ENCODE results near the gene KIFAP3. TPM values are rescaled to one million over a fixed set of nuclear protein-coding genes. Genes with fewer than 3 reads are reported as not detected.
A peak's percentile ranks its signal among the peaks of the same experiment; 100 is the strongest.

KIFAP3 gene
- total RNA-seq, 1 experiment from 2014 or later, result 29.2 TPM

DNA sequence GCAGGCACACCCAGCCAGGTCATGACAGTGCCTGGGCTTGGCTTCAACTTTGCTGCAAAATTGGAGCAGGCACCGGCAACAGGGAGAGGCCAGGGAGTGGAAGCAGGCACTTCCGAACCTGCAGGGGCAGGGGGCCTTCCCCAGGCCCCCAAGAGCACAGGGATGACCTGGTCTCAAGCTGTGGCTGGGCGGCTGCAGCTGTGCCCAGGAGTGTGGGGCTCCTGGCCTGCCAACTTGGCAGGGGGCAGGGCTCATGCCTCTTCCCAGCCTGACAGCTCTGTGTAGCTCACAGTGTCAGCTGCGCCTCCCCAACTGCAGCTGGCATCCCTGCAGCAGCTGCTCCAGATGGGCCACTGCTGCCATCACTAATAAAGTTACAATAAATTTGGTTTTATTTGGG lies 129.3 kb downstream of the KIFAP3 start:
- TF ChIP-seq, protein P1, sequence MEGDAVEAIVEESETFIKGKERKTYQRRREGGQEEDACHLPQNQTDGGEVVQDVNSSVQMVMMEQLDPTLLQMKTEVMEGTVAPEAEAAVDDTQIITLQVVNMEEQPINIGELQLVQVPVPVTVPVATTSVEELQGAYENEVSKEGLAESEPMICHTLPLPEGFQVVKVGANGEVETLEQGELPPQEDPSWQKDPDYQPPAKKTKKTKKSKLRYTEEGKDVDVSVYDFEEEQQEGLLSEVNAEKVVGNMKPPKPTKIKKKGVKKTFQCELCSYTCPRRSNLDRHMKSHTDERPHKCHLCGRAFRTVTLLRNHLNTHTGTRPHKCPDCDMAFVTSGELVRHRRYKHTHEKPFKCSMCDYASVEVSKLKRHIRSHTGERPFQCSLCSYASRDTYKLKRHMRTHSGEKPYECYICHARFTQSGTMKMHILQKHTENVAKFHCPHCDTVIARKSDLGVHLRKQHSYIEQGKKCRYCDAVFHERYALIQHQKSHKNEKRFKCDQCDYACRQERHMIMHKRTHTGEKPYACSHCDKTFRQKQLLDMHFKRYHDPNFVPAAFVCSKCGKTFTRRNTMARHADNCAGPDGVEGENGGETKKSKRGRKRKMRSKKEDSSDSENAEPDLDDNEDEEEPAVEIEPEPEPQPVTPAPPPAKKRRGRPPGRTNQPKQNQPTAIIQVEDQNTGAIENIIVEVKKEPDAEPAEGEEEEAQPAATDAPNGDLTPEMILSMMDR (IDR thresholded peaks at IDR 0.05; ENCODE audit: unreplicated experiment), result no peak
- no peaks in the 10 kb centered on the region for H3K36me3 Mint-ChIP-seq (ENCODE audit: insufficient read depth, unreplicated experiment)
- BruUV-seq (replicated peaks), result no TSS peak
- no peak for DNase-seq (ENCODE audit: unreplicated experiment)
- no peaks in the 10 kb centered on the region for H3K9me3 Mint-ChIP-seq (ENCODE audit: unreplicated experiment)
- H3K4me1 Mint-ChIP-seq (ENCODE audit: insufficient read depth, unreplicated experiment), result peaks cover 14% of the 10 kb centered on the region
- no peaks in the 10 kb centered on the region for H3K27me3 Mint-ChIP-seq (ENCODE audit: insufficient read depth, unreplicated experiment)
- no peak overlapping the region for H3K27ac Mint-ChIP-seq (ENCODE audit: low read depth, unreplicated experiment)
- no peak overlapping the region for H3K4me3 Mint-ChIP-seq (ENCODE audit: unreplicated experiment)
- intact Hi-C loops (cut with micrococcal nuclease), result no loop called here
- CTCF ChIA-PET, result interaction anchor here (1.5 kb wide), 1 partner anchor 10 kb away, joined by 6 read pairs; no protein-coding TSS in a partner anchor
- POLR2A ChIA-PET, result no interaction called here

DNA sequence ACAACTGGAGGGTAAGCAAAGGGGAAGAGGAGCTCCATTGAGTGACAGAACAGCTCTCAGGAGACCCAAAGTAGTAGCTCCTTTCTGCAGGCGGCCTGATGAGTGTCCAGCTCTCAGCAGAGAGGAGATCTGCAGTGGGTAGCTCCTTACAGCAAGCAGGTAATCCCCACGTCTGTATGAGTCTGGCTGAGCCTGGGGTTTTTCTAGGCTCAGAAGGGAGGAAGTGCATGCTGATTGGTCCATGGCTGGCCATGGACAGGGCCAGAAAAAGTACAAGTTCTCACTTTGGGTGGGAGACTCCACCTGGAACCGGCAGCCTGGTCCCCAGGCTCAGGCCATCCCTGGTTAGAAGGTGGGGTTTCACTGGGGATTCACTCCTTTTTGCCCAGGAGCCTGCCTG lies 129.9 kb downstream of the KIFAP3 start:
- Mint-ChIP-seq H3K27ac (ENCODE audit: low read depth, unreplicated experiment) (no peak overlapping the region), H3K36me3 (ENCODE audit: insufficient read depth, unreplicated experiment) (no peaks in the 10 kb centered on the region), H3K27me3 (ENCODE audit: insufficient read depth, unreplicated experiment) (no peaks in the 10 kb centered on the region), H3K4me3 (ENCODE audit: unreplicated experiment) (no peak overlapping the region), H3K4me1 (ENCODE audit: insufficient read depth, unreplicated experiment) (peaks cover 14% of the 10 kb centered on the region), H3K9me3 (ENCODE audit: unreplicated experiment) (no peaks in the 10 kb centered on the region)
- POLR2A ChIA-PET, result interaction anchor here (0.5 kb wide), 1 partner anchor 124 kb away, joined by 3 read pairs; no protein-coding TSS in a partner anchor
- intact Hi-C loops (cut with micrococcal nuclease), result no loop called here
- CTCF ChIA-PET, result interaction anchor here (0.6 to 1.5 kb wide), 6 partner anchors 10 to 984 kb away, joined by 3 to 6 read pairs (median 3); no protein-coding TSS in a partner anchor
- DNase-seq (ENCODE audit: unreplicated experiment), result no peak
- no TSS peak for BruUV-seq (replicated peaks)
- TF ChIP-seq, protein P1 (IDR thresholded peaks at IDR 0.05; ENCODE audit: unreplicated experiment), result no peak

DNA sequence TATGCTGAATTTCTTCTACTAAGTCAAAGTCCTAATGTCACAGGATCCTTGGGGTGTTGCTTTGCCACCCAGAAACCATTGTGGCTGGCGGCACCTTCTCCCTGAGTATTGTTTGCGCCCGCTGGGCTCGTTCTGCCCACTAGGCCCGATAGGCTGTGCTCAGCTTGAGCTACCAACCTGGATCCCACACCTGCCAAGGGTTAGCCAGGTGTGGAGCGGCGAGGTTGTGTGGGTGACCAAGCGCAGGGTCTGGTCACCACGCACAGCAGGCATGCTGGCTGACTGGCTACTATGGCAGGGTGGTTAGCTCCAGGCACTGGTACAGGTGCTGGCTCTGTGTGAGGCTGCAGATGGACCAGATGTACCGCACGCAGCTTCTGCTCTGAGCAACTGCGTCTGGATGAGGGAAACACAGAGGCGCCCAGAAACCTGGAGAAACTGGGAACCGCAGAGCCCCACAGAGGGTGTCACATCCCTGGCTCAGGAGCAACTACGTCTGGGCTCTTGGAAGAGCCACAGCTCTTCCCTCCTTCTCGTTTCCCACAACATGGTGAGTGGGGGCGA lies 130.4 kb downstream of the KIFAP3 start:
- TF ChIP-seq, protein P1 (IDR thresholded peaks at IDR 0.05; ENCODE audit: unreplicated experiment), result no peak
- DNase-seq (ENCODE audit: unreplicated experiment), result no peak
- Mint-ChIP-seq H3K27me3 (ENCODE audit: insufficient read depth, unreplicated experiment) (no peaks in the 10 kb centered on the region), H3K9me3 (ENCODE audit: unreplicated experiment) (no peaks in the 10 kb centered on the region), H3K36me3 (ENCODE audit: insufficient read depth, unreplicated experiment) (no peaks in the 10 kb centered on the region), H3K27ac (ENCODE audit: low read depth, unreplicated experiment) (no peak overlapping the region), H3K4me3 (ENCODE audit: unreplicated experiment) (no peak overlapping the region), H3K4me1 (ENCODE audit: insufficient read depth, unreplicated experiment) (peaks cover 14% of the 10 kb centered on the region)
- ChIA-PET POLR2A (interaction anchor here (0.5 kb wide), 1 partner anchor 125 kb away, joined by 3 read pairs; no protein-coding TSS in a partner anchor), CTCF (interaction anchor here (0.6 to 1.5 kb wide), 7 partner anchors 9 to 985 kb away, joined by 3 to 6 read pairs (median 3); no protein-coding TSS in a partner anchor)
- no TSS peak for BruUV-seq (replicated peaks)
- intact Hi-C loops (cut with micrococcal nuclease), result no loop called here

DNA sequence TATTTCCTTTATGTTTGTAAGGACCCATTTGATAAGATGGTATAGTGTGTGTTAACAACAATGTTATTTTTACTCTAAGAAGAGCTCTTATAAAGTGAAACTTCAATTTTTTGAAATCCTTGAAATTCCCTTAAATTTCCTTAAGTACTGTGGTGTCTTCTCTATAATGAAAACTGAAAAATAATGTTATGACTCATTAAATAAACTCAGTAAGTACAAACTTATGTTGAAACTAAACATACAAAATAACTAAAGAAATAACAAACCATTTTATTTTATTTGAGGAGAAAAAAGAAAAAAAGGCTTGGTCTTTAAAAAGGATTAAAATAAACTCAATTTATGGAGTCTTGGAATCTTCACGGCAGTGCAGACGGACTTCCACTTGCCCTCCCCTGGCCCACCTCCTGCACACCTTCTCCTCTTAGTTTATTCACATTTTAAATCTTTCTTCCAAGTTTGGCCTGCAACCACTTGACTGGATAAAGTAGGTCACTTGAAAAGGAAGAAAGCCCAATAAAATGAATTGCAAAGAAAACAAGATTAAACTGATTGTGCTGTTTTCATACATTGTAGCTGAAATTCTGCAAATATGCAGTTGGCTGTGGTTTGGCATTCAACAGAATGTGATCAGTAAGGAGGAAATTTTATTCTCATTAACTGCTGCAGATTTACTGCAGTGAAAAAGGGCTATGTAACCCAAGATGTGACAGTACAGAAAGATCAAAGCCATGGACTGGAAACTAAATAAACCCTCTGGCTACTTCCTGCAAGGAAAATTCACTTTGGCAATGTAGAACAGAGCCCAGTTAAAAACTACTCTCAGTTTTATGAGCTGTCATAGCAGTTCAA lies 132.3 kb downstream of the KIFAP3 start:
- ChIA-PET CTCF (interaction anchor here (0.7 to 0.8 kb wide), 2 partner anchors 133 to 1133 kb away, joined by 3 to 4 read pairs; no protein-coding TSS in a partner anchor), POLR2A (interaction anchor here (0.6 kb wide), 2 partner anchors 40 to 128 kb away, joined by 3 read pairs; no protein-coding TSS in a partner anchor)
- peak; percentile 33 for DNase-seq (ENCODE audit: unreplicated experiment)
- H3K4me1 Mint-ChIP-seq (ENCODE audit: insufficient read depth, unreplicated experiment), result peaks cover 14% of the 10 kb centered on the region
- no peaks in the 10 kb centered on the region for H3K36me3 Mint-ChIP-seq (ENCODE audit: insufficient read depth, unreplicated experiment)
- peak overlapping the region; percentile 44 for H3K27ac Mint-ChIP-seq (ENCODE audit: low read depth, unreplicated experiment)
- intact Hi-C loops (cut with micrococcal nuclease), result no loop called here
- no peaks in the 10 kb centered on the region for H3K9me3 Mint-ChIP-seq (ENCODE audit: unreplicated experiment)
- H3K27me3 Mint-ChIP-seq (ENCODE audit: insufficient read depth, unreplicated experiment), result no peaks in the 10 kb centered on the region
- TF ChIP-seq, protein P1 (IDR thresholded peaks at IDR 0.05; ENCODE audit: unreplicated experiment), result no peak
- no TSS peak for BruUV-seq (replicated peaks)
- peak overlapping the region; percentile 4 for H3K4me3 Mint-ChIP-seq (ENCODE audit: unreplicated experiment)

Measured in MCF 10A (cell line).